ENCODE results near the gene LHCGR.

Gene LHCGR

DNA sequence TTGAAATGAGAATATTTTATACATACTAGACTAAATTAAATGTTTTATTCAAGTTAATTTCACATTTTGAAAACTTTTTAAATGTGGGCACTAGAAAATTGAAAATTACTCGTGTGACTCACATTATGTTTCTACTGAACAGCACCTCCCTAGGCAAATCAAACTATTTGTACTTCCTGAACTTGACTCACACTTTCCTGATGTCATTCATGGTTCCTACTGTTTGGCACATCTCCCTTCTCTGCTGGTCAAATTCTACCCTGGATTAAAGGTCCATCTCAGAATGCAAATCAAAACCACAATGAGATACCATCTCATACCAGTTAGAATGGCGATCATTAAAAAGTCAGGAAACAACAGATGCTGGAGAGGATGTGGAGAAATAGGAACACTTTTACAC is 16.7 kb downstream of the LHCGR start:
- DNase-seq: no peak

DNA sequence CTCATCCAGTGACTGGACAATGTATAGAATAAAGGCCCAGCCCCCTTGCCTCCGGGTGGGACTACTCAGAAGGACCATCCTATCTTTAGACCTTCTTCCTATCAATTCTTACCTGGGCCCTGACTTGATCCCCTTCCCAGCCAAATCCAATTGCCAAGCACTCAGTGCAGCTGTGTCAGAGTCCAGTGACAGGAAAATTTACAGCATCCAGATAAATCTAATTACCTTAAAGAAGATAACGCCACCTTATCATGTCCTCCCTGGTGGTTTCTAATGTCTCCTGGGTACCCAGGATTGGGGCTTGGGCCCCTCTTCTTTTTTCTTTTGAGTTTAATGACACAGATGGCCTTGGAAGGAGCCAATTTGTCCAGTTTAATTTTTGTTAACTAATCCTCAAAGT is 19.3 kb downstream of the LHCGR start:
- DNase-seq: no peak

DNA sequence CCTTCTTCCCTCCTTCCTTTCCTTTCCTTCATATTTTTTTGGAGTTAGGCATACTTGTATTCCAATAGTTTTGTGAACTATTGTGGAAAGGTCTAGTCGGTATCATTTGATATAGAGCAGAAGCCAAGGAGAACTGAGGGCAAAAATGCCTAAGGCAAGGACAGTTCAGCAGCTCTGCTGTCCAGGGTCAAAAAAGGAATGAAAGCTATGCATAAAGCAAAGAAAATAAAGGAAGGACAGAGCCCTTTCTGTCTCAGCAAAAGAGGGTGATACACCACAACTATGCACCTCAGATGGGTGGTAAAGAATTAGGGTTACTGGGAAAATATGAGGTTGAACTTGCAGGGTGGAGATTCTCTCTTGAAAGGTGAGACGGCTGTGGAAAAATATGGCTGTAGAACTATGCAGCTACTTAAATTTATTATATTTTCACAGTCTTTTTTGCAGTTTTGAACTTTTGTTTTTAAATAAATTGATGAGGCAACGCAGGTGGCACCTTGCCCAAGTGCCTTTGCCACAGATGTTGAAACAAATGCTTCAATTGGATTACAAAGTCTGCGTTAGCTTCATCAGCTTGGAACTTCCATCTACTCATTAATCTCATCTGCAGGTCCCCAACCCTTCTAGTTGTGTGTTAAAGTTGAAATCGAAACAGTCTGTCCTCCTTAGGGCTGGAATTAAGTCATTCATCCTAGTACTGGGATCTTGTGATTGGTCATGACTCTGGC is 20.8 kb downstream of the LHCGR start:
- no peak for DNase-seq

DNA sequence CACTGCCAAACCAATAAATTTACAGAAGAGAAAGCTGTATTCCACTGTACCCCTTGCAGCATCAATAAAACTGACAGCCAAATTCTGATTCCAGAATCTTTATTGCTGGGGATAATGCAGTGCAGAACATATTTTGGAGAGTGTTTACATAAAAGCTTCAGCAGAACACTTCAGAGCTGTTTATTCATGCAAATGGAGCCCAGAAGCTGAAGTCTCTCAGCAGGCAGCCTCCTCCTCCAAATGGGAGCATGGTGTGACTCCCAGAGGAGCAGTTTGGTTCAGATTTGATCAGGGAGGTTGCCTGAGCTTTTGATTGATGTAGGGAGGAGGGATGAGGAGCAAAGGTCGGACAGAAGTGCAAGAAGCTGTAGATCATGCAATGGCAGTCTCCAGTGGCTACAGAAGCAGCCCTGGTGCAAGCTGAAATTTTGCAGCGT is 22.4 kb downstream of the LHCGR start:
- no peak for DNase-seq

DNA sequence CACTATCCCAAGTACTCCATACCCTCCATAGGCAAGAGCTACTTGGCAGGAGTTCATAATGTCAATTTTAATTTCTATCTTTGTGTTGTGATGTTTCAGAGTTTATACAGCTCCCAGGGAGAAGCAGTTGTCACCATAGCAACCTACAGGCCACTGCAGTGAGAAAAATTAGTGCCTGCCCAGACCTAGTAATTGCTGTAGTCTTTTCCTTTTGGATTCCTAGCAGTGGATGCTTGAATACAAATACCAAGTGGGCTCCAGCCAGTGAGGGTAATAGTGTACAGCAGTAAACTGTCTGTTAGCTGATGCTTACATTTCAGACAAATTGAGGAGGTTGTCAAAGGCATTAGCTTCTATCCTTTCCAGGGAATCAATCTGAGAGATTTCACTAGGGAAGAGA is 26.7 kb downstream of the LHCGR start:
- DNase-seq: no peak

DNA sequence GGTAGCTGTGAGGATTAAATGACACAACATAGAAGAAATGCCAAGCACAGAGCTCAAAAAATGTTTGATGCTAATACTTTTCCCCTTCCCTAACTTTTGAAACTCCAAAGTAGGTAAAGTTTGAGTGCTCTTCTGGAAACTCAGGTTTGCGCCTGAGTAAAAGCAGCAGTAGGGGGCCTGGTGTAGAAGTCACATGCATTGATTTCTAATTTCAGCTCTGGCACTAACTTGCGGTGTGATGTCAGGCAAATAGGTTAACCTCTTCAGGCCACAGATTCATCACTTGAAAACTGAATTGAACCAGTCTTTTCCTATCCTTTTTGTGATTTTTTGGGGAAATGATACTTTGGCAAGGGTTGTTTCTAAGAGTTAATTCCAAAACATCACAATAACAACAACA is 27.2 kb downstream of the LHCGR start:
- no peak for DNase-seq

DNA sequence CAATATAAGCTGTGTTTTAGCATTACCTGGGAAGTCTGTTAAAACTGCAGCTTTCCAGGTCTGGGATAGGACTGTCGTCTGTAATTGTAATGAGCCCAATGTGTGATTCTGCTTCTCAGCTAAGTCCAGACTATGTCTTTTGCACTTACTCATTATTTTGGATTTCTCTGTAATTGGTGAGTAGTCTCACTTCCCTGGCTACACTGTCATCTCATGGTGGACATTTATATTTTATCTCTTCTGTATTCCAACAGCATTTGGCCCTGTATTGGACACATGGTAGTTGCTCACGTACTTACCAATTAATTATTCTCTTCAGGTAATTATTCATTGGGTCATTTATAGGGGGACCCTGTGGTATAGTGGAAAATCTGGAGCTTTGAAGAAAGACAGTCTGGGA is 28.0 kb downstream of the LHCGR start:
- DNase-seq: no peak

DNA sequence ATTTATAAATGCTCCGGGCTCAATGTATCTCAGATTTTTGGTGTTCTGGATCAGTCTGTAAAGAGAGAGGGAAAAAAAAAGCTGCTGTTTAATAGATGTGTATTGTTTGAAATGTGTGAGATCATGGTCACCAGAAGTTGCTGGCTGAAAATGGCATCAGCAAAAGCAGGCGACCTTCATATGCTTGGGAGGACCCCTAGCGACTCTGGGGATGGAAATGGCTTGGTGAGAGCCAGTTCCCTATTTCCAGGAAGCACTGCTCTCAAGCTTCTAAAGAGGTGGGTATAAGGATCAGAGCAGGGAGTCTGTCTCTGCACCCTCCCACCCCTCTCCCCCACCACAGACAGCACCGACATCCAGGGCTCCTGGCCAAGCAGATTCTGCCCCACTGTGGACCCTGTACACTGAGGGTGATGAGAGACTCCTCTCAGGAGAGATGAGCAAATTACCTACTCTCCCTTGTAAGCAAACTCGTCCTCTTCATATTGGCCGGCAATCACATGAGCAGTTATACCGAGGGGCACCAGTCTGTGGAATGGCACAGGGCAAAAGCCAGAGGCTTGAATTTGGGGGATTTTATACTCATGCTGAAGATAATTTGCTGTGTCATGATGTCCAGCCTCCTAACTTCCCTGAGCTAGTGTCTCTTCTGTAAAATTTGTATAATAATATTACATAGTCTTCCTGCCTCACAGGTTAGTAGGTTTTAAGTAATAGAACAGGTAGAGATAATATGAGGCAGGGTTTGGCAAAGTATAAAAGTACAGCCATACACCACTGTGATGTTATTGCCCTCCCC is 29.6 kb downstream of the LHCGR start:
- no peak for DNase-seq

DNA sequence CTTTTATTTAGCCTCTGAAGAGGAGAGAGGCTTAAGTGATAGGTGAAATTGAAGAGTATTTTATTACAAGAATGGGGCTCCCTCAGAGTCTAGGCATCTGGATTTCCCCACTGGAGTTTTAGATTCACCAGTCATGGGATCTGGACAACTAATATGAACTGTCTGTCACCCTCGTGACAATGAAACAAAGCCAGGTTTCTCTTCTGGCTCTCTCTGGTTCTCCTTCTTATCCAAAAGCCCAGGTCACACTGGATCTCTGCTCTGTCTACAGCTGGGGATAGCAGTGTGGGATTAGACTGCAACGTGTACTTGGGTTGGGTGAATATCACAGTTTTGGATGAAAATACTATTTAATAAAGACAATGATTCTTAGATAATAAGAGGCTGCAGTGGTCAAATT is 31.2 kb downstream of the LHCGR start:
- DNase-seq: no peak

DNA sequence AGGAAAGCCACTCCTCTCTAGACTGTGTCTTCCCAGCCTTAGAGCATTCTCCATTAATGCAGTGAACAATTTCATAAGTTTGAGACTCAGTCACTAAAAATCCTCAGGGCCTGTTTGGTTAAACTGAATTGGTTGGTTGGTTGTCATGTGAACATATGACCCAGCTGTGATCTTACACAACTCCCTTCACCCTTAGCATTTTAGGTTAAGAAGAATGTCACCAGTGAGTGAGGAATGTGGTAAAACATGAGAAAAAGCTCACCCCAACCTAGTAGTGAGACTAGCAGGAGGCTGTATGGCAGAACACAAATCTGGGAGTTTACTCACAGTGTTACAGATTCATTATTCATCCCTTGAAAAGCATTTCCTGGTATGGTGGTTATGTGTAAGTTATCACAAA is 32.4 kb downstream of the LHCGR start:
- no peak for DNase-seq

DNA sequence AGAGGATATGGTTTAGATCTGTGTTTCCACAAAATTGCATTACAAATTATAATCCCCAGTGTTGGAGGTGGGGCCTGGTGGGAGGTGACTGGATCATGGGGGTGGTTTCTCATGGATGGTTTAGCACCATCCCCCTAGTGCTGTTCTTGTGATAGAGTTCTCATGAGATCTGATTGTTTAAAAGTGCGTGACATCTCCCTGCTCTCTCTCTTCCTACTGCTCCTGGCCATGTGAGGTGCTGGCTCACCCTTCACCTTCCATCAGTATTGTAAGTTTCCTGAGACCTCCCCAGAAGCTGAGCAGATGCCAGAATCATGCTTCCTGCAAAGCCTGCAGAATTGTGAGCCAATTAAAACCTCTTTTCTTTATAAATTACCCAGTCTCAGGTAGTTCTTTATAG is 33.1 kb downstream of the LHCGR start:
- DNase-seq: no peak

DNA sequence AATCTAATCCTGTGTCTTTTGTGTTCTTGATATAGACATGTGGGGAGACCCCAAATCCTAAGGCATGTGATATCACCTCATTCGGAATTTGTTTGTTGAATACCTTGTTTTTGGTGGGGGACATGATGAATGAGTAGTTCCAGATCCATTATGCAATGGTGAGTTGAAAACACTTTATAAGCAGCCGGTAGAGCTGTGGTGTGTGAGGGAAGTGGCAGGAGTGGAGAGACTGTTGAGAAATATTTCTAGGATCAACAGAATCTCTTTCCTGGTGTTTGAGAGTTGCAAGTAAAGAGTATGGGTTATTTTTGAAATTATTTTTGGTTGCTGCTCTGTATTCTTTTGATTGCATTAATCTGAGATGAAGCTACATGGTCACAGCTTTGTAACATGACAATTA is 34.4 kb downstream of the LHCGR start:
- no peak for DNase-seq

DNA sequence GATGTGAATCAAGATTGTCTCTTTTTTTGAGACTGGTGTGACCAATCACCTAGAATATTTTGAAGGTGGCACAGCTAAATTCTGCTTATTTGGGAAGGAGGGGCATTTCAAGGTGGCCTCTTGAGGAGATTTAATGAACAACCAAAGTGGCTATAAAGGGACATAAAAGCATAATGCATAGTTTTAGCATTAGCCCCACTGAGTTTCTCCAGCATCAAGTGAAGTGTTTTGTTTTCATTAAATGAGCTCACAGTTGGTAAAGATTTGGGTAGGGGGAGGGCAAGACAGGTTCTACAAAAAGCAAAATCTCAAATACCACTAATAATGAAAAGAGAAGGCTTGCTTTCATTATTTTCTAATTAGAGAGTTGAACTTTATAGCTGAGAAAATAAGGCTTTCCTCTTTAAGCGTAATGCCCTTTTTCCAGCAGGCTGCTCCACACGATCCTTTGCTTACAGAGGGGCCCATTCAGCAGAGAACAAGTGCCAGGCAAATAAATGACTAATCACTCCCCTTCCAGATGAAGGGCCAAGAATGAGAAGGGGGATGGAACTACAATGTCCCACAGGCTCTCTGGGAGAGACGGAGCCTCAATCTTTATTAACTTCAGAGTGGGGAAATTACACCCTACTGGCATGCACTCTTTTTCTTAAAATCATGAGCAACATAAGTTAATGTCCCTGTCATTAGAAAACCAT is 35.9 kb downstream of the LHCGR start:
- DNase-seq: no peak

DNA sequence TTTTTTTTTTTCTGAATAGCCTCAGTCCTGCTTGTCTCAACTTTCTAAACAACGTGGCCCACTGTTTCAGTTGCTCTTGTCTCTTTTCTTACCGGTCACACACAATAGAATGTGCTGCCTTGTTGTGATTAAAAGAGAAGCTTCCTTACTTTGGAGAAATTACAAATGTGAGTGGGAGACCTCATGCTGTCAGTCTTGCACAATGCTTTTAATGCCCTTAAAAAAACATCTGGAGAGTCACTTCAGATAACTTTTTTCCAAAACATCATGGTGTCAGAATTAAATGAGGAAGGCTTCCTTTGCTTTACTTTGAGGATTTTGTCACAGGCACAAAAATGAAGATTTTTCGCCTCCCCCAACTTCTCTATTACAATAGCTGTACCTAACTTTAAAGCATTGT is 37.7 kb downstream of the LHCGR start:
- no peak for DNase-seq

DNA sequence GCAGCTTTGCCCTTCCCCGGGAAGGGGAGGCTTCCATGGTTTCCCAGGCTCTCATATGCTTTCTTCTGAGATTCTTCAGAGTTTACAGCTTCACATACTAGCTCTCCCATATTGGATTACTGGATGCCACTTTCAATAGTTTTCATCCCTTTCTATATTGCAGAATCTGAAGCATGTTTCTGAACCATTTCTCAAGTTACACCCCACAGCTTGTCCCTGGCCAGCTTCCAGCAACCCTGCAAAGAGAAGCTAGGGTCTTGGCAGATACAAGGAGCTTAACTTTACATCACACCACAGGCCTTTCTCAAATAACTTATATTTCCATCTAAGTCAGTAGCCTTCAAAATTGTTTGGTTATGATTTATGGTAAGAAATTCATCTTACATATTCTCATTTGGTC is 39.6 kb downstream of the LHCGR start:
- DNase-seq: no peak

DNA sequence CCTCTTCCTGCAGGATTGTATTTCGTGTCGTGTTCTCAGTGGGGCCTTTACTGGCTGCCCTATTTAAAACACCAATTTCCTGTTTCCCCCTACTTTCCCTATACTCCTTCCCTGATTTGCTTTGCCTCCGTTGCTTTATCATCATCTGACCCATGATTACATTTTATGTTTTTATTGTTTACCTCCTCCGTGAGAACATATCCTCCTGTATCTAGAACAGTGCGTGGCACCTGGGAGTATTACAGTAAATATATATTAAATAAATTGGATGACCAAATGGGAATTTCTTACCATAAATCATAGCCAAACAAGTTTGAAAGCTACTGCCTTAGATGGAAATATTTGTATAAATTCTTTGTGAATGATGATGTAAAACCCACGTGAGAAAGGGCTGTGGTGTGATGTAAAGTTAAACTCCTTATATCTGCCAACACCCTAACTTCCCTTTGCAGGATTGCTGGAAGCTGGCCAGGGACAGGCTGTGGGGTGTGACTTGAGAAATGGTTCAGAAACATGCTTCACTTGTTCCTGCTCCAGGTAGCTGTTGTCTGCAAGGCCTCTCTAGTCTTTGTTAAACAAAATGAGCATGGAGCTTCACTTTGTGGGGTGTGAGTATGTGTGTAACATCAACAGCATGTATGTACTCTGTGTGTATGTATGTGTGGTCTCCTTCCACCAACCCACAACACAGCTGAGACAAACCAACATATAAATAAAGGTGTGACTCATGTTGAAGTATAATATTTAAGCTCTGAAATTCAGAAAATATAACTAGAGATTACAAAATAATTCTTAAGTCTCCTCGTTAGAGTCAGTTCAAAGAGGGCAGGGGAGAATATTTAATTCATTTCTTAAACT is 40.3 kb downstream of the LHCGR start:
- DNase-seq: no peak

DNA sequence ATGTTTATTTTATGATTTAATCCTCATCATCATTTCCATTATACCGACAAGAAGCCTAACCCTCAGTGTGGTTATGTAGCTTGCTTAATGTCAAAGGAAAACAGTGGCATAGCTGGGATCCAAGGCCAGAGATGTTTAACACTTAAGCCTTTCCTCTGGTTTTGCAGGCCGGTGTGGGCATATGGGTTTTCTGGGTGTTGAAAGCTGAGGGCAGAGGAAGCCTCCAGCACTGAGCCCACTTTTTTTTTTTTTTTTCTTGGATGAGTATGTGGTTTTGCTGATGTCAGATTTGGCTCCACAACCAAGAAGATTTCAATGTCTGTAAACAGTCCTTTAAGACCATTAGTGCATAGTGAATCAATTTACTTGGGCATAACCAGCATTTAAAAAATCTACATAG is 41.3 kb downstream of the LHCGR start:
- DNase-seq: no peak

DNA sequence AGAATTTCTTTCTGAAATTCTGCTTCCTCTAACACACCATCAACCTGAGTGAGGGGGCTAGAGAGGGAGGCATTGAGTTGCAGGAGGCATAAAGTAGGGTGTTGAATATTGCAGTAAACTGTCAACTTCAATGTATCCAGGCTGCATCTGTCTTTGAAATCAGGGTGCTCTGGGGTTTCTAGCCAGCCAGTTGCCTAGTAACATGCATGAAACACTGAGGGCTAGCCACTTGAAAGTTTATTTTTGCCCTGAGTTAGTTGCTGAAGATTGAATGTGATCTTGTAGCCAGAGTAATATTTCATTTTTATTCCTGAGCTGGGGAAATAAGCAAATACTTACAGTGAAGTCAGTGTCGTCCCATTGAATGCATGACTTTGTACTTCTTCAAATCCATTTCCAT is 41.9 kb downstream of the LHCGR start:
- no peak for DNase-seq

DNA sequence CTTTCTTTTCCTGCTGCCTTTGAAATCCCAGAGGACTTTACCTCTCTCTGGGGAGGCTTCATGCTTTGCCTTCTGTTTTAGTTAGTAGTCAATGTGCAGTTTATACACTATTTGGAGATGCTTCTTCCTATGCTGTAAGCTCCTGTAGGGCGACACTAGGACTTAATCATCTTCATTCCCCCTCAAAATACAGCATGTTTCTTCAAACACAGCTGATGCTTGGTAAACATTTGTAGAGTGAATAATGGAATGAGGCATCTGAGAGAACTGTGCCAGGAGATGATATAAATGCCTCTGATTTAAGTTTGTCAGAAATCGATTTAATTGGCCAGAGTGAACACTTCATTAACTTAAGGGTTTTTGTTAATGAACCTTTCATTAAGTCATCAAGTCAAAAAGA is 43.4 kb downstream of the LHCGR start:
- no peak for DNase-seq

DNA sequence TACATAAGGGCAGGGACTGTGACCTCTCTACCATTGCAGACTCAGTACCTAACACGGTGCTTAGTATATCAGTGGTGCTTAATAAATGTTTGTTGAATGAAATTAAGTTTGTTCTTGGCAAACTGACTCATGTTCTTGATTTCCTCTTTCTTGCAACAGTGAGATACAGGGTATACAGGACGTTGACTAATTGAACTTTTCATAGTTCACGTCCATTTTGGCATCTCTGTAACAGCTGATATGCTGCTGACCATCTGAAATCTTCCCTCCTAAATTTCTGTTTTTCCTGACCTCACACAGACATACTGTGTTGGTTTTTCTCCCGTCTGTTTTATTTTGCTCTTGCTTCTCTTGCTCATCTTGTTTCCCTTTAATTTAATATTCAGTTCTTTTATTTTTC is 44.2 kb downstream of the LHCGR start:
- no peak for DNase-seq

DNA sequence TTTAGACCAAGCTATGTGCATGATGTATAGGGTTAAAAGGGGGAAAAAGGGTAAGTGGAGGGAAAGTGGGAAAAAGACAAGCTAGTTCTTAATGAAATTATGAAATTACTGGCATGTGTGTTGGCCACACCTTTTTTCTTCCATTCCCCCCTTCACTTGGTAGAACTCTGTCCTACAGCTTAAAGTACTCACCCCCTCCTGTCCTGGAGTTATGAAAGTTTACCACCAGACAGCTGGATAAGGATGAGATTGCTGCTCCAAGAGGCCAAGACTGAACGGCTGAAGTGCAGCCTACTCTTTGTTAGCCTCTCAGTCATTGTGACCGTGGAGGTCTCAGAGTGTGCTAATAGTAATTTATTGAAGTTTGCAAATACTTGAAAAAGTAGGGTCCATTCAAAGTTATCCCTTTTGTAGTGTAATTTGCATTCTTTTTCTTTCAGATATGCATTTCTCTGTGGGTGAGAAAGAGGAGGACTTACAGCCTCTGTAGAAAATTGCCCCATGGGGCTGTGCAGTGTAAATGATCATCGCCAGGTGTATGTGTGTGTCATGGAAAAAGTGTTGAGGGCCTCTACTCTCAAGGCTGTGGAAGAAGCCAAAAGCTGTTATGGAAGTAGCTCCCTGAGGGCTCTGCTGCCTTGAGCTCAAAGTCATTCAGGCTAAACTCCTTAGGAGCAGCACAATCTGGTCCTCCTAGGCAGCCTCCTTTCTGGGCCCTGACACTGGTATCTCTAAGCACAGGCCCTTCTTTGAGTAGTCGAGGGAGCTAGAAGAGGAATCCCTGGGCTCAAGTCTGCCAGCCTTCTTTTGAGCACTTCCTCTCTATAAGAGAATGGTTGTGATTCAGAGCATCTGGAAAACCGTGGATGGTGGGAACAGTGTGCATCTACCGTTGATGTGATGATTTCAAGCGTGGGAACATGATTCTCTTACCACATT is 46.2 kb downstream of the LHCGR start:
- DNase-seq: no peak

DNA sequence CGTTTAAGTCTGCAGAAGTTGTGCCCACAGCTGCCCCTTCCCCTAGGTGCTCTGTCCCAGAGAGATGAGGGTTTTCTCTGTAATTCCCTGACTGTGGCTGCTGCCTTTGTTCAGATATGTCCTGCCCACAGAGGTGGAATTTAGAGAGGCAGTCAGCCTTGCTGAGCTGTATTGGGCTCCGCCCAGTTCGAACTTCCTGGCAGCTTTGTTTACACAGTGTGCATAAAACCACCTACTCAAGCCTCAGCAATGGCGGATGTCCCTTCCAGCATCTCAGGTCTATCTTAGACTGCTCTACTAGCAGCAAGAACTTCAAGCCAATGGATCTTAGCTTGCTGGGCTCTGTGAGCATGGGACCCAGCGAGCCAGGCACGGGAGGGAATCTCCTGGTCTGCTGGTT is 48.1 kb downstream of the LHCGR start:
- no peak for DNase-seq

Data from CD4-positive, alpha-beta T cell treated with Interferon alpha-2 for 1 hour (primary cell).